Heart left ventricle (tissue), 16 donors: Measurements from ENCODE around the gene EHD1. TPM values are rescaled to one million over a fixed set of nuclear protein-coding genes. Genes with fewer than 3 reads are reported as not detected.

Source experiments
- ATAC-seq, 4 donors: fragments of 200-7000 bp; cut with Tn5 transposase; one replicate each; pipeline ENCODE4 v1.9.1; 2020 to 2022; ENCODE audit warnings: moderate library complexity in 4 of 4, mild to moderate bottlenecking in 3 of 4, moderate number of reproducible peaks in 1 of 4
- DNase-seq, 5 donors: peaks; one replicate each; pipeline ENCODE4 v3.0.0-alpha.2; 2020
- H3K27ac ChIP-seq, 12 donors: fragments of 200-600 bp; sonication (generic) in 4 of 12; one replicate each; pipeline versions ENCODE4 v1.5.0 to v1.8.0; 2016 to 2022; ENCODE audit warnings: mild to moderate bottlenecking in 2 of 12
- H3K27me3 ChIP-seq, 9 donors: fragments of 200-600 bp; sonication (generic) in 2 of 9; one replicate each; pipeline versions ENCODE4 v1.5.1 to v1.8.0; 2016 to 2022; ENCODE audit warnings: mild to moderate bottlenecking in 3 of 9
- H3K36me3 ChIP-seq, 9 donors: fragments of 200-600 bp; sonication (generic) in 2 of 9; one replicate each; pipeline versions ENCODE4 v1.5.0 to v1.8.0; 2018 to 2022; ENCODE audit warnings: mild to moderate bottlenecking in 2 of 9
- H3K4me1 ChIP-seq, 12 donors: fragments of 200-600 bp; sonication (generic) in 4 of 12; one replicate each; pipeline versions ENCODE4 v1.5.0 to v1.8.0; 2016 to 2022; ENCODE audit warnings: mild to moderate bottlenecking in 3 of 12
- H3K4me3 ChIP-seq, 12 donors: fragments of 200-600 bp; sonication (generic) in 4 of 12; one replicate each; pipeline versions ENCODE4 v1.5.0 to v1.8.0; 2017 to 2022; ENCODE audit warnings: mild to moderate bottlenecking in 9 of 12, moderate library complexity in 4 of 12
- H3K9me3 ChIP-seq, 12 donors: fragments of 200-600 bp; sonication (generic) in 4 of 12; one replicate each; pipeline versions ENCODE4 v1.5.0 to v1.8.0; 2016 to 2022; ENCODE audit warnings: mild to moderate bottlenecking in 1 of 12
- CTCF ChIP-seq, 12 donors: fragments of 200-600 bp; sonication (generic) in 4 of 12; IDR thresholded peaks; one replicate each; pipeline versions ENCODE4 v1.5.0 to v1.8.0; 2018 to 2022; ENCODE audit warnings: antibody characterized with exemption in 12 of 12, mild to moderate bottlenecking in 5 of 12
- POLR2A ChIP-seq, 2 donors: fragments of 450-650 bp; IDR thresholded peaks; one replicate each; pipeline ENCODE4 v1.6.1; 2017; ENCODE audit warnings: antibody characterized with exemption in 2 of 2, mild to moderate bottlenecking in 2 of 2, moderate library complexity in 2 of 2
- WGBS, 4 donors: extraction: QIAGEN DNeasy Blood & Tissue Kit in 2 of 4; methylation state at CpG; one replicate each; pipeline versions ENCODE4 v1.1.5 to v1.1.7; 2013 to 2018; 5-methylcytosine and 5-hydroxymethylcytosine counted together
- intact Hi-C, 10 donors: fragments of 100-400 bp; cut with DNase I; formaldehyde crosslinking; loops; one replicate each; pipeline versions ENCODE4 v1.11.1 to v1.14.2; 2022
- polyA plus RNA-seq, 2 donors: library from polyadenylated mRNA; stranded (reverse); fragments of 200-250 nt; gene quantifications; one replicate each; pipeline ENCODE4 v1.2.3, GENCODE V29; 2013
- total RNA-seq, 9 donors: library from RNA; depleted of rRNA in 2 of 9; stranded (reverse); fragments of >200 nt in 2 of 9; fragmentation: NEBNext Ultra II Directional in 3 of 9; extraction: Animal tissue kit (Norgen Biotek cat#: 25700) in 3 of 9; gene quantifications; one replicate each; pipeline versions ENCODE4 v1.1.0 to v1.2.4, GENCODE V29; 2016 to 2023
- donor health status: ischemic (EF 13 %, LVEDD 7.1; RV severe dilation, severe dysfunction).
- donor health status: healthy with polysubstance abuse.
- donor health status: DM: no; HTN: yes; CAD: no.
- donor health status: DM: no; HTN: no; CAD: no.
- donor health status: ischemic (EF 25% LVEDD 6.9; RV normal size, moderate dysfunction).
- donor health status: ischemic (EF 25% LVEDD 5.7; RV mildly dilated, moderate dysfunction).
- donor health status: healthy.
- donor health status: DM: yes; HTN: yes; CAD: no.
- donor health status: ischemic (EF 35%, LVEDD 5.7; RV mildly dilated, moderate dysfunction).
- donor health status: nonischemic (EF 11% LVEDD 7.7; RV severe dilation, severe dysfunction).
- donor health status: DM: yes; HTN: yes; CAD: no.
- donor health status: PGD.
- donor health status: ischemic (EF 29% LVEDD 5.4; RV normal size, mild dysfunction).
- donor health status: nonischemic (EF 23%, LVEDD 6.1; RV moderate dilation, normal function).

The EHD1 gene
- total and polyA plus RNA-seq, 11 donors = 27.9 to 102 (median 58.0) TPM

GRCh38 chr11:64881476-64881875, 3.1 kb upstream of the EHD1 start:
- ATAC-seq = no peak
- H3K9me3 ChIP-seq = no peaks in the 10 kb centered on the region
- H3K27me3 ChIP-seq = no peaks in the 10 kb centered on the region
- 83 to 87% (median 84%) methylated on average over 8 of the region's 8 CpGs for WGBS, 4 donors
- peak in 1 of 5 donors; percentile 19 for DNase-seq
- no peak overlapping the region for H3K4me3 ChIP-seq
- no peak for TF ChIP-seq POLR2A (IDR thresholded peaks at IDR 0.05)
- no peak for TF ChIP-seq CTCF (IDR thresholded peaks at IDR 0.05)
- H3K36me3 ChIP-seq = no peaks in the 10 kb centered on the region
- intact Hi-C loops = no loop called here
- H3K4me1 ChIP-seq = peaks cover 0 to 53% (median 29%) of the 10 kb centered on the region in 12 donors
- peak overlapping the region in 8 of 12 donors; percentile 11 to 98 (median 84) for H3K27ac ChIP-seq

GRCh38 chr11:64880240-64881001, 2.0 kb upstream of the EHD1 start:
- no peaks in the 10 kb centered on the region for H3K27me3 ChIP-seq
- DNase-seq (peak in 3 of 5 donors; percentile 49 to 68 (median 63)), ATAC-seq (no peak)
- peaks cover under 1 to 58% (median 40%) of the 10 kb centered on the region in 12 donors for H3K4me1 ChIP-seq
- H3K36me3 ChIP-seq = no peaks in the 10 kb centered on the region
- H3K4me3 ChIP-seq = peak overlapping the region in 3 of 12 donors; percentile 14 to 21 (median 21)
- no peak for TF ChIP-seq CTCF (IDR thresholded peaks at IDR 0.05)
- TF ChIP-seq POLR2A (IDR thresholded peaks at IDR 0.05) = peak in 1 of 2 donors; percentile 27
- 60 to 79% (median 67%) methylated on average over 14 of the region's 14 CpGs for WGBS, 4 donors
- no peaks in the 10 kb centered on the region for H3K9me3 ChIP-seq
- peak overlapping the region; percentile 66 to 98 (median 90) for H3K27ac ChIP-seq
- intact Hi-C loops = no loop called here

GRCh38 chr11:64879244-64879900, 951 bp upstream of the EHD1 start:
- Histone ChIP-seq H3K27ac (peak overlapping the region; percentile 66 to 98 (median 90)), H3K4me3 (peak overlapping the region; percentile 30 to 98 (median 88)), H3K4me1 (peaks cover 2 to 68% (median 50%) of the 10 kb centered on the region in 12 donors), H3K9me3 (no peaks in the 10 kb centered on the region), H3K27me3 (no peaks in the 10 kb centered on the region), H3K36me3 (peaks cover 0 to 7% (median 2%) of the 10 kb centered on the region in 9 donors)
- WGBS, 4 donors = 18 to 23% (median 21%) methylated on average over 14 to 16 of the region's 16 CpGs
- intact Hi-C loops = no loop called here
- DNase-seq = peak in 4 of 5 donors; percentile 54 to 67 (median 58)
- no peak for TF ChIP-seq POLR2A (IDR thresholded peaks at IDR 0.05)
- no peak for TF ChIP-seq CTCF (IDR thresholded peaks at IDR 0.05)
- ATAC-seq = peak in 1 of 4 donors; percentile 15

- 0% methylated on average over 1 to 21 of the region's 21 CpGs for WGBS, 4 donors
- DNase-seq = no peak
Measured at GRCh38 chr11:64878223-64878493, 263 bp downstream of the EHD1 start.

More at GRCh38 chr11:64878223-64878493, 263 bp downstream of the EHD1 start:
- Histone ChIP-seq H3K4me1 (peaks cover 2 to 73% (median 60%) of the 10 kb centered on the region in 12 donors), H3K27ac (peak overlapping the region; percentile 69 to 97 (median 90)), H3K36me3 (peaks cover 0 to 18% (median 14%) of the 10 kb centered on the region in 9 donors), H3K9me3 (no peaks in the 10 kb centered on the region), H3K4me3 (peak overlapping the region; percentile 66 to 98 (median 88)), H3K27me3 (no peaks in the 10 kb centered on the region)
- TF ChIP-seq CTCF (IDR thresholded peaks at IDR 0.05) (no peak), POLR2A (IDR thresholded peaks at IDR 0.05) (no peak)
- peak; percentile 1 to 38 (median 16) for ATAC-seq
- intact Hi-C loops = no loop called here
